GM12801 (cell line): ENCODE results near the gene RAB31.

Source experiments
- TF ChIP-seq, protein P1 (sequence below): IDR thresholded peaks from one replicate; pipeline ENCODE4 v1.5.1; 2011; ENCODE audit warnings: control low read depth; ENCODE audit not compliant: insufficient read length; ENCODE audit errors: extremely low read depth

The RAB31 gene

DNA sequence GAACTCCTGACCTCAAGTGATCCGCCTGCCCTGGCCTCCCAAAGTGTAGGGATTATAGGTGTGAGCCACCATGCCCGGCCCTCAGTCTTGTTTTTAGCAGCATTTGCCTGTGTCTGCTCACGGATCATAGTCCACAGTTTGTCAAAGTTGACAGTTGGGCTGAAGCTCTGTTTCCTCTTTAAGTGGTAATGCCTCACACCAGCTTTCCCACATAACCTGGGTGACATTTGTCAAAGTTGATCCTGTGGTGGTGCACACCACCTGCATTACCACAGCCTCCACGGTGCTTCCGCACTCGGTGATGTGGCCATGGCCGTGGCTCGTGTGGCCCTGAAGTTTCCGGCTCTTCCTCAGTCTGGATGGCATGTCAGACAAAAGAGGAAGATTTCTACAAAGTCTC is 27.1 kb downstream of the RAB31 start:
- TF ChIP-seq, protein P1, sequence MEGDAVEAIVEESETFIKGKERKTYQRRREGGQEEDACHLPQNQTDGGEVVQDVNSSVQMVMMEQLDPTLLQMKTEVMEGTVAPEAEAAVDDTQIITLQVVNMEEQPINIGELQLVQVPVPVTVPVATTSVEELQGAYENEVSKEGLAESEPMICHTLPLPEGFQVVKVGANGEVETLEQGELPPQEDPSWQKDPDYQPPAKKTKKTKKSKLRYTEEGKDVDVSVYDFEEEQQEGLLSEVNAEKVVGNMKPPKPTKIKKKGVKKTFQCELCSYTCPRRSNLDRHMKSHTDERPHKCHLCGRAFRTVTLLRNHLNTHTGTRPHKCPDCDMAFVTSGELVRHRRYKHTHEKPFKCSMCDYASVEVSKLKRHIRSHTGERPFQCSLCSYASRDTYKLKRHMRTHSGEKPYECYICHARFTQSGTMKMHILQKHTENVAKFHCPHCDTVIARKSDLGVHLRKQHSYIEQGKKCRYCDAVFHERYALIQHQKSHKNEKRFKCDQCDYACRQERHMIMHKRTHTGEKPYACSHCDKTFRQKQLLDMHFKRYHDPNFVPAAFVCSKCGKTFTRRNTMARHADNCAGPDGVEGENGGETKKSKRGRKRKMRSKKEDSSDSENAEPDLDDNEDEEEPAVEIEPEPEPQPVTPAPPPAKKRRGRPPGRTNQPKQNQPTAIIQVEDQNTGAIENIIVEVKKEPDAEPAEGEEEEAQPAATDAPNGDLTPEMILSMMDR = no peak

DNA sequence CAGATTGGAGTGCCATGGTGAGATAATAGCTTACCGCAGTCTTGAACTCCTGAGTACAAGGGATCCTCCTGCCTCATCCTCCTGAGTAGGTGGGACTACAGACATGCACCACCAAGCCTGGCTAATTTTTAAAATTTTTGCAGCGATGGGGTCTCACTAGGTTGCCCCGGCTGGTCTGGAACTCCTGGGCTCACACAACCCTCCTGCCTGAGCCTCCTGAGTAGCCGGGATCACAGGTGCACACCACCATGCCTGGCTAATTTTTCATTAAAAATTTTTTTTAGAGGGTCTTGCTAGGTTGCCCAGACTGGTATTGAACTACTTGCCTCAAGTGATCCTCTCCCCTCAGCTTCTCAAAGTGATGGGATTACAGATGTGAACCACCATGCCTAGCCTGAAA is 27.8 kb downstream of the RAB31 start:
- TF ChIP-seq, protein P1 = no peak

DNA sequence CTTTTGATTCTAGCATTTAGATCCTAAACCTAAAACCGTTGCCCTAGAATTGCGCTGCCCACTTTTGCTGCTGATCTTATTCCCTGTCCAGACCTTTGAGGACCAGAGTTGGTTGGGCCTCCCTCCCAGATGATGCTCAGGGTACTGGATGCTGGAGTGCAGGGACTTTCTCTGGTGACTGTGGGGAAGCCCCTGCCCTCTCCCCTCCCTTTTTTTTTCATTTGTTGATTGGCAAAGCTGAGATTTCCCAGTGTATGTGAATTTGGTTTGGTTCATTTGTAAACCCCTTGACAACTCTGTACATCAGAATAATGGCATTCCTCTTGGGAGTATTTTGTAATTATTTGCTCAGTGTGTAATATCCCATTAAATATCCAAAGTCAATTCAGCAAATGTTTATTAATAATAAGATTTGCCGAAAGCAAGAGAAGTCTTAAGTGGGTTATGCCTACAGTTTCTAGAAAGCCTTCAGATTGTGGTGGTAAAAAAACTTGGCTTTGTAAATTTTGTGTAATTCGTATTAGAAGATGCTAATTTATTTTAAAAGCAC is 28.3 kb downstream of the RAB31 start:
- TF ChIP-seq, protein P1 = no peak

DNA sequence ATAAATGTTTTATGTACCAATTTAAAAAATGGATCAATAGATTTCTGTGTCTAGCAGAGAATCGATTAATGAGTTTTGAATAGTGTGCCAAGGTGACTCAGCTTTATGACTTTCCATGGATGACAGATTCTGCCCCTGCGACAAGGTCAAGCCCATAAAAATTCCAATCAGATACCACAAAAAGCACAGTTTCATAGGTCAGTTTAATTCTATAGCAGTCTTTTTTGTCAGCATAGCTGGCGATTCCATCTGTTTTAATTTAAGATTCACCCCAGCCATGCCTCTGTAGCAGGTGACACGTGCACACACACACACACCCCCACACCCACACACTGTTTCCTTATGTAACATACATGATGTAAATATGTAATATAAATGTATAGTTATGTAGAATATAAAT is 28.9 kb downstream of the RAB31 start:
- TF ChIP-seq, protein P1 = no peak

DNA sequence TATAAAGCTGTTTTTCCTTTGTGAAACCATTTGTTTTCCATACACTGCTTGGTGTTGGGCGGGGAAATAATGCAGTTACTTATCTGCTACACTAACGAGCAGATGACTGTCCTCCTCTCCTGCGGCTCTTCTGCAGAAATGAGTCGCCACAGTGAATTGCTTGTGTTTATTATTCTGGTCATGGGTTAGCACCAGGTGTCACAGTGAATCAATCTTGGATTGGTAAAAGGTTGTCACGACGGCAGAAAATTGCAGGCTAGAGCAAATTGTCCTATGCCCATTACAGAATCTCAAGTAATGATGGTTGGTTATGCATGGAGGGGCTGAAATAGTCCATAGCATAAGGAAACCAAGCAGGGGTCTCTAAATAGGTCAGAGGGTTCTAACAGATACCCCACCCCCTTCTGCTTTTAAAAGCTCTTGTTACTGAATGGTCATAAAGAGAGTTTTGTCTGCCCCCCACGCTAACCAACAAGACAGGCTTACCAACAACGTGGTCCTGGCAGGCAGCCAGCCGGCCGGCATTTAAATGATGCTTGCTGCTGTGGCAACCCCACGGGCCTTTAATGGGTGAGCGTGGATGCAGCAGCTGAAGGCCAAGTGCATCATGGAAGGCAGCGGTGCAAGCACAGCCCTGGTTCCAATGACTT is 29.5 kb downstream of the RAB31 start:
- TF ChIP-seq, protein P1 = no peak

DNA sequence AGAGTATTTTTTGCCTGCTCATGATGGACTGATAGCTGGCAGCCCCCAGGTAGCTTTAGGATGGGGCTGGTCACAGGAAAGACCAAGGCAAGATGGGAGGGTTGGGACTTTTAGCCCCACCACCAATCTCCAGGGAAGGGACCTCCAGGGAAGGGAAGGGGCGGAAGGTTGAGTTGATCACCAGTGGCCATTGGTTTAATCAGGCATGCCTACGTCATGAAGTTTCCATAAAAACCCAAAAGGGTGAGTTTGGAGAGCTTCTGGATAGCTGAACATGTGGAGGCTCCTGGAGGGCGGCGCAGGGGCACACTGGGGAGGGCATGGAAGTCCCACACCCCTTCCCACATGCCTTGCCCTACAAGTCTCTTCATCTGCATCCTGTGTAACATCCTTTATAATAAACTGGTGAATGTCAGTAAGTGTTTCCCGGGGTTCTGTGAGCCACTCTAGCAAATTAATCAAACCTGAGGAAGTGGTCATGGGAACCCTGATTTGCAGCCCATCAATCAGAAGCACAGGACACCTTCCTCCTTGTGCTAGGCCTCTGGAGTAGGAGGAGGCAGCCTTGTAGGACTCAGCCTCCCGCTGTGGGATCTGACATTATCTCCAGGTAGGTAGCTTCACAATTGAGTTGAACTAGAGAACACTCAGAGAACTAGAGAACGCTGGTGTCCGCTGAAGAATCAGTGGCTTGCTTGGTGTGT is 30.3 kb downstream of the RAB31 start:
- TF ChIP-seq, protein P1 = no peak

DNA sequence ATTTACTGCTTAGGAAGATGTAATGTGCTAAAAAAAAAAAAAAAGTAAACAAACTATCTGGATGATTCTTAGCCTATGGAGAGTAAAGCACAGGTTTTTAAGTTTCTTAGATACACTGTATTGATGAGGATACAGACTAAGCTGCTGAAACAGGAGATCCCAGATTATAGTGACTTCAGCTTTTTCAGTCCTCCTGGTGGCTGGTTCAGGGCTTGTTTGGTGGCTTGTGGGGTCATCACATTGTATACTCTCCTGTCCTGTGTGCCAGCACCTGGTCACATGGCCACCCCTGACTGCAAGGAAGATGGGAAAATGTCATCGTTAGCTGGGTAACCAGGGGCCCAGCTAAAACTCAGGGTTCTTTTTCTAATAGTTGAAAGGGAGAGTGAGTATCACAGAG is 31.4 kb downstream of the RAB31 start:
- TF ChIP-seq, protein P1 = no peak
